Activated T-cell treated with anti-CD3 and anti-CD28 coated beads for 4 hours (primary cell): ENCODE data around the gene EIPR1.
"Not testable (repeated sequence)": the region's sequence is repeated elsewhere in the genome, so short reads cannot be mapped to it uniquely, and the experiment has no call there.

ENCODE experiments used
- DNase-seq: peaks from one replicate; pipeline ENCODE4 v3.0.0-alpha.2; 2020

The EIPR1 gene

GRCh38 chr2:3399829-3400228 lies 22.2 kb upstream of the EIPR1 start:
- no peak for DNase-seq

- no peak for DNase-seq
Measured at GRCh38 chr2:3399381-3399780, 21.8 kb upstream of the EIPR1 start.

GRCh38 chr2:3398857-3399256 lies 21.2 kb upstream of the EIPR1 start:
- DNase-seq, result no peak

- DNase-seq, result no peak
Measured at GRCh38 chr2:3396920-3397559, 19.4 kb upstream of the EIPR1 start.

- DNase-seq, result no peak
Measured at GRCh38 chr2:3392216-3392615, 14.6 kb upstream of the EIPR1 start.

- DNase-seq, result no peak
Measured at GRCh38 chr2:3390041-3390440, 12.4 kb upstream of the EIPR1 start.

GRCh38 chr2:3389193-3389592 lies 11.6 kb upstream of the EIPR1 start:
- no peak for DNase-seq

- no peak for DNase-seq
Measured at GRCh38 chr2:3388412-3388738, 10.8 kb upstream of the EIPR1 start.

GRCh38 chr2:3387644-3388411 lies 10.2 kb upstream of the EIPR1 start:
- DNase-seq, result no peak

GRCh38 chr2:3387011-3387410 lies 9.4 kb upstream of the EIPR1 start:
- DNase-seq, result no peak

GRCh38 chr2:3386448-3386958 lies 8.9 kb upstream of the EIPR1 start:
- no peak for DNase-seq

- peak; percentile 92 for DNase-seq
Measured at GRCh38 chr2:3379647-3380534, 2.3 kb upstream of the EIPR1 start, which contains the start of gene TRAPPC12. TSS of gene TRAPPC12 (plus strand) at chr2:3379694. CDS start at chr2:3387624, 7,930 bp downstream.

GRCh38 chr2:3379339-3379646 lies 1.7 kb upstream of the EIPR1 start:
- DNase-seq, result no peak

GRCh38 chr2:3377279-3377611 lies 373 bp downstream of the EIPR1 start:
- DNase-seq, result peak; percentile 7

GRCh38 chr2:3376821-3377220 lies 797 bp downstream of the EIPR1 start:
- no peak for DNase-seq

GRCh38 chr2:3369340-3370181 lies 8.1 kb downstream of the EIPR1 start:
- not testable (repeated sequence) for DNase-seq

- DNase-seq, result no peak
Measured at GRCh38 chr2:3368261-3368722, 9.3 kb downstream of the EIPR1 start.

- DNase-seq, result no peak
Measured at GRCh38 chr2:3365219-3365618, 12.4 kb downstream of the EIPR1 start.

GRCh38 chr2:3361518-3362389 lies 15.9 kb downstream of the EIPR1 start:
- DNase-seq, result no peak

- DNase-seq, result no peak
Measured at GRCh38 chr2:3357926-3358325, 19.7 kb downstream of the EIPR1 start.

- not testable (repeated sequence) for DNase-seq
Measured at GRCh38 chr2:3357446-3357845, 20.2 kb downstream of the EIPR1 start.

GRCh38 chr2:3356799-3357198 lies 20.8 kb downstream of the EIPR1 start:
- DNase-seq, result no peak
